Neural progenitor cell (in vitro differentiated cells): ENCODE measurements around the gene PTP4A2. TPM values are rescaled to one million over a fixed set of nuclear protein-coding genes. Genes with fewer than 3 reads are reported as not detected.

ENCODE experiments used
- DNase-seq: peaks from one replicate; pipeline ENCODE4 v3.0.0-alpha.2; 2016; ENCODE audit warnings: low spot score
- H2AFZ ChIP-seq: fragments of 200-600 bp; sonication (generic); replicated peaks from 2 replicates; pipeline ENCODE4 v1.6.1; 2016; ENCODE audit warnings: antibody characterized with exemption
- H3F3A ChIP-seq: fragments of 200-600 bp; sonication (generic); 2 replicates; pipeline ENCODE4 v1.6.1; 2016; ENCODE audit warnings: antibody characterized with exemption, low read depth
- H3K27ac ChIP-seq: fragments of 200-600 bp; sonication (generic); 2 replicates; pipeline ENCODE4 v1.5.1; 2016; ENCODE audit warnings: mild to moderate bottlenecking
- H3K27me3 ChIP-seq: fragments of 200-600 bp; sonication (generic); 2 replicates; pipeline ENCODE4 v1.6.1; 2016; ENCODE audit warnings: mild to moderate bottlenecking, moderate library complexity
- H3K36me3 ChIP-seq: fragments of 200-600 bp; sonication (generic); 2 replicates; pipeline ENCODE4 v1.5.1; 2016
- H3K4me1 ChIP-seq: fragments of 200-600 bp; sonication (generic); 2 replicates; pipeline ENCODE4 v1.6.1; 2016; ENCODE audit warnings: mixed run types
- H3K4me2 ChIP-seq: fragments of 200-600 bp; sonication (generic); 2 replicates; pipeline ENCODE4 v1.6.1; 2016
- H3K4me3 ChIP-seq: fragments of 200-600 bp; sonication (generic); 2 replicates; pipeline ENCODE4 v1.5.1; 2016
- H3K79me2 ChIP-seq: fragments of 200-600 bp; sonication (generic); 2 replicates; pipeline ENCODE4 v1.6.1; 2016; ENCODE audit warnings: low read depth
- H3K9ac ChIP-seq: fragments of 200-600 bp; sonication (generic); 2 replicates; pipeline ENCODE4 v1.6.1; 2016
- H3K9me3 ChIP-seq: fragments of 200-600 bp; sonication (generic); 2 replicates; pipeline ENCODE4 v1.5.1; 2016; ENCODE audit warnings: low read depth
- H4K20me1 ChIP-seq: fragments of 200-600 bp; sonication (generic); 2 replicates; pipeline ENCODE4 v1.6.1; 2016; ENCODE audit warnings: low read depth
- H3K27ac Mint-ChIP-seq: 3 replicates; pipeline ENCODE4 v1.8.0; 2021; ENCODE audit warnings: mixed read lengths
- H3K27me3 Mint-ChIP-seq: 2 replicates; pipeline ENCODE4 v1.8.0; 2022; ENCODE audit warnings: low read depth, mild to moderate bottlenecking, inconsistent platforms, moderate library complexity, mixed read lengths; ENCODE audit not compliant: insufficient read depth
- H3K36me3 Mint-ChIP-seq: 3 replicates; pipeline ENCODE4 v1.8.0; 2021; ENCODE audit warnings: mixed read lengths
- H3K4me1 Mint-ChIP-seq: 3 replicates; pipeline ENCODE4 v1.8.0; 2021; ENCODE audit warnings: mixed read lengths
- H3K4me3 Mint-ChIP-seq: 3 replicates; pipeline ENCODE4 v1.8.0; 2021; ENCODE audit warnings: mild to moderate bottlenecking, moderate library complexity, mixed read lengths
- H3K9me3 Mint-ChIP-seq: 3 replicates; pipeline ENCODE4 v1.8.0; 2020; ENCODE audit warnings: mixed read lengths
- EZH2 ChIP-seq: fragments of 200-600 bp; sonication (generic); IDR thresholded peaks from 2 replicates; pipeline ENCODE4 v1.6.1; 2017; ENCODE audit warnings: antibody characterized with exemption, mild to moderate bottlenecking, moderate library complexity
- EZH2phosphoT487 ChIP-seq: fragments of 200-600 bp; sonication (generic); IDR thresholded peaks from 2 replicates; pipeline ENCODE4 v1.6.1; 2017; ENCODE audit warnings: antibody characterized with exemption
- total RNA-seq: library from RNA; depleted of rRNA; stranded (reverse); fragments of >200 nt; gene quantifications from 2 replicates; pipeline ENCODE4 v1.2.3, GENCODE V29; 2015; ENCODE audit warnings: low replicate concordance
- TF ChIP-seq, protein P1 (sequence below): fragments of 200-600 bp; sonication (generic); IDR thresholded peaks from 2 replicates; pipeline ENCODE4 v1.5.1; 2017; ENCODE audit warnings: antibody characterized with exemption, mild to moderate bottlenecking

PTP4A2 gene
- total RNA-seq, 1 donor from 2014 or later, result 540 TPM

- no peak for DNase-seq
- H3K9ac ChIP-seq, result no peak overlapping the region
- no peak overlapping the region for H3K27ac Mint-ChIP-seq
- H2AFZ ChIP-seq, result no peak overlapping the region
- peaks cover 62% of the 10 kb centered on the region for H3K4me1 ChIP-seq
- H3K27ac ChIP-seq, result no peak overlapping the region
- no peaks in the 10 kb centered on the region for H3K27me3 ChIP-seq
- no peaks in the 10 kb centered on the region for H3K36me3 ChIP-seq
- H3K4me2 ChIP-seq, result peak overlapping the region; percentile 46
- H4K20me1 ChIP-seq, result peaks cover 97% of the 10 kb centered on the region
- H3K4me1 Mint-ChIP-seq, result peaks cover 54% of the 10 kb centered on the region
- H3F3A ChIP-seq, result peaks cover 46% of the 10 kb centered on the region
- H3K4me3 Mint-ChIP-seq, result no peak overlapping the region
- H3K79me2 ChIP-seq, result peaks cover 100% of the 10 kb centered on the region
- peaks cover 6% of the 10 kb centered on the region for H3K36me3 Mint-ChIP-seq
- H3K27me3 Mint-ChIP-seq, result no peaks in the 10 kb centered on the region
- no peaks in the 10 kb centered on the region for H3K9me3 Mint-ChIP-seq
- H3K9me3 ChIP-seq, result no peaks in the 10 kb centered on the region
- no peak for TF ChIP-seq EZH2
- TF ChIP-seq, protein P1, sequence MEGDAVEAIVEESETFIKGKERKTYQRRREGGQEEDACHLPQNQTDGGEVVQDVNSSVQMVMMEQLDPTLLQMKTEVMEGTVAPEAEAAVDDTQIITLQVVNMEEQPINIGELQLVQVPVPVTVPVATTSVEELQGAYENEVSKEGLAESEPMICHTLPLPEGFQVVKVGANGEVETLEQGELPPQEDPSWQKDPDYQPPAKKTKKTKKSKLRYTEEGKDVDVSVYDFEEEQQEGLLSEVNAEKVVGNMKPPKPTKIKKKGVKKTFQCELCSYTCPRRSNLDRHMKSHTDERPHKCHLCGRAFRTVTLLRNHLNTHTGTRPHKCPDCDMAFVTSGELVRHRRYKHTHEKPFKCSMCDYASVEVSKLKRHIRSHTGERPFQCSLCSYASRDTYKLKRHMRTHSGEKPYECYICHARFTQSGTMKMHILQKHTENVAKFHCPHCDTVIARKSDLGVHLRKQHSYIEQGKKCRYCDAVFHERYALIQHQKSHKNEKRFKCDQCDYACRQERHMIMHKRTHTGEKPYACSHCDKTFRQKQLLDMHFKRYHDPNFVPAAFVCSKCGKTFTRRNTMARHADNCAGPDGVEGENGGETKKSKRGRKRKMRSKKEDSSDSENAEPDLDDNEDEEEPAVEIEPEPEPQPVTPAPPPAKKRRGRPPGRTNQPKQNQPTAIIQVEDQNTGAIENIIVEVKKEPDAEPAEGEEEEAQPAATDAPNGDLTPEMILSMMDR, result no peak
- no peak for TF ChIP-seq EZH2phosphoT487
- no peak overlapping the region for H3K4me3 ChIP-seq
These were observed 7.2 kb downstream of the PTP4A2 start for GRCh38 chr1:31930836-31931592.

GRCh38 chr1:31927661-31927980 lies 10.5 kb downstream of the PTP4A2 start:
- peaks cover 90% of the 10 kb centered on the region for H4K20me1 ChIP-seq
- peak overlapping the region; percentile 67 for H3K4me2 ChIP-seq
- peaks cover 7% of the 10 kb centered on the region for H3K36me3 Mint-ChIP-seq
- H3K9ac ChIP-seq, result no peak overlapping the region
- H3K9me3 Mint-ChIP-seq, result no peaks in the 10 kb centered on the region
- H3K27me3 Mint-ChIP-seq, result no peaks in the 10 kb centered on the region
- H3K27ac Mint-ChIP-seq, result no peak overlapping the region
- H3K9me3 ChIP-seq, result no peaks in the 10 kb centered on the region
- peaks cover 33% of the 10 kb centered on the region for H3K4me1 Mint-ChIP-seq
- H3K79me2 ChIP-seq, result peaks cover 98% of the 10 kb centered on the region
- no peak for DNase-seq
- peaks cover 15% of the 10 kb centered on the region for H3F3A ChIP-seq
- TF ChIP-seq EZH2 (no peak), EZH2phosphoT487 (no peak)
- TF ChIP-seq, protein P1, result no peak
- H3K4me3 Mint-ChIP-seq, result no peak overlapping the region
- H3K27ac ChIP-seq, result peak overlapping the region; percentile 16
- H3K4me1 ChIP-seq, result peaks cover 48% of the 10 kb centered on the region
- H3K4me3 ChIP-seq, result peak overlapping the region; percentile 2
- H3K27me3 ChIP-seq, result no peaks in the 10 kb centered on the region
- no peaks in the 10 kb centered on the region for H3K36me3 ChIP-seq
- no peak overlapping the region for H2AFZ ChIP-seq

DNA sequence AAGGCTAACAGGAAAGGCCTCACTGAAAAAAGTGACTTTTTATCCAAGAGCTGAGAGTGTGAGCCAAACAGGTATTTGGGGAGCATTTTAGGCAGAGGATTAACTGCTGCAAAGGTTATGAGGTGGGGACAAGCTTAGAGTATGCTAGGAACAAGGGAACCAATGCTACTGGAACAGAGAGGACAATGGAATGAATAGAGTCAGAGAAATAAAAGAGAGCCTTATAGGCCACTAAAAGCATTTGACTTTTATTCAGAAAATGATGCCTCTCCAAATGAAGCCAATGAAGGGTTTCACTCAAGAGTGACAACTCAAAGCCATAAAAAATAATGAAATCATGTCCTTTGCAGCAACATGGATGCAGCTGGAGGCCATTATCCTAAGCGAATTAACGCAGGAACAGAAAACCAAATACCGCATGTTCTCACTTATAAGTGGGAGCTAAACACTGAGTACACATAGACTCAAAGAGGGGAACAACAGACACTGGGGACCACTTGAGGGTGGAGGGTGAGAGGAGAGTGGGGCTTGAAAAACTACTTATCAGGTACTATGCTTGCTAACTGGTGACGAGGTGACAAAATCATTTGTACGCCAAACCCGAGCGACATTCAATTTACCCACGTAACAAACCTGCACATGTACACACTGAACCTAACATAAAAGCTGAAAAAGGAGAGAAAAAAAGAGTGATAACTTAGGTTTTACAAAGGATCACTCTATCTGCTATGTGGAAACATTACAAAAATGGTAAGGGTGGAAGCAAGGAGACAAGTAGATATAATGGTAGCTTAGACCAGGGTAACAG lies 11.1 kb downstream of the PTP4A2 start:
- H3K27ac ChIP-seq, result peak overlapping the region; percentile 16
- no peak overlapping the region for H2AFZ ChIP-seq
- H3K4me1 ChIP-seq, result peaks cover 42% of the 10 kb centered on the region
- peaks cover 98% of the 10 kb centered on the region for H3K79me2 ChIP-seq
- no peaks in the 10 kb centered on the region for H3K27me3 ChIP-seq
- H3K4me3 ChIP-seq, result peak overlapping the region; percentile 2
- peak; percentile 34 for DNase-seq
- peak overlapping the region; percentile 67 for H3K4me2 ChIP-seq
- H3F3A ChIP-seq, result peaks cover 13% of the 10 kb centered on the region
- peaks cover 27% of the 10 kb centered on the region for H3K4me1 Mint-ChIP-seq
- H3K36me3 Mint-ChIP-seq, result peaks cover 7% of the 10 kb centered on the region
- peaks cover 90% of the 10 kb centered on the region for H4K20me1 ChIP-seq
- H3K9me3 ChIP-seq, result no peaks in the 10 kb centered on the region
- no peak for TF ChIP-seq EZH2phosphoT487
- TF ChIP-seq, protein P1, result no peak
- no peak overlapping the region for H3K4me3 Mint-ChIP-seq
- H3K36me3 ChIP-seq, result no peaks in the 10 kb centered on the region
- H3K9ac ChIP-seq, result no peak overlapping the region
- no peaks in the 10 kb centered on the region for H3K27me3 Mint-ChIP-seq
- H3K9me3 Mint-ChIP-seq, result no peaks in the 10 kb centered on the region
- H3K27ac Mint-ChIP-seq, result peak overlapping the region; percentile 64
